ENCODE data around the gene SMARCB1. TPM values are rescaled to one million over a fixed set of nuclear protein-coding genes. Genes with fewer than 3 reads are reported as not detected.

Gene SMARCB1
- total and polyA plus RNA-seq, 7 donors: 25.0 to 85.7 (median 43.9) TPM

DNA sequence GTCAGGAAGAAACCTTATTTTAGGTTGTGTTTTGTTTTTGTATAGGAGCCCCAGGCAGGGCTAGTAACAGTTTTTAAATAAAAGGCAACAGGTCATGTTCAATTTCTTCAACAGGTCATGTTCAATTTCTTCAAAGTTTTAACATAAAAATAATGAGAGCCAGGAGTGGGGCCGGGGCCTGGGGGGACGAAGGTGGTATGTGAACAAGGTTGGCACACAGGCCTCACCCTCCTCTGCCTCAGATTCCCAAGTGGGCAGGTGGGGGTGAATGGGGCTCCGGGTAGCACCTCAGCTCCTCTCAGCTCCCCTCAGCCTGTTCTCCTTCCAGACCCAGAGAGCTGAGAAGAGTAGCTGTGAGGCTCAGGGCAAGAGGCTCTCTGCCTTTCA is 47.6 kb downstream of the SMARCB1 start:
- Histone ChIP-seq H3K27ac (no peak overlapping the region), H3K9me3 (no peaks in the 10 kb centered on the region), H3K4me1 (peaks cover 0 to 22% (median 19%) of the 10 kb centered on the region in 4 donors), H3K27me3 (no peaks in the 10 kb centered on the region), H3K4me3 (no peak overlapping the region), H3K36me3 (peaks cover 0 to 48% (median 13%) of the 10 kb centered on the region in 4 donors)
- TF ChIP-seq POLR2A (IDR thresholded peaks at IDR 0.05): no peak
- TF ChIP-seq EP300 (IDR thresholded peaks at IDR 0.05): no peak
- TF ChIP-seq, protein P1, sequence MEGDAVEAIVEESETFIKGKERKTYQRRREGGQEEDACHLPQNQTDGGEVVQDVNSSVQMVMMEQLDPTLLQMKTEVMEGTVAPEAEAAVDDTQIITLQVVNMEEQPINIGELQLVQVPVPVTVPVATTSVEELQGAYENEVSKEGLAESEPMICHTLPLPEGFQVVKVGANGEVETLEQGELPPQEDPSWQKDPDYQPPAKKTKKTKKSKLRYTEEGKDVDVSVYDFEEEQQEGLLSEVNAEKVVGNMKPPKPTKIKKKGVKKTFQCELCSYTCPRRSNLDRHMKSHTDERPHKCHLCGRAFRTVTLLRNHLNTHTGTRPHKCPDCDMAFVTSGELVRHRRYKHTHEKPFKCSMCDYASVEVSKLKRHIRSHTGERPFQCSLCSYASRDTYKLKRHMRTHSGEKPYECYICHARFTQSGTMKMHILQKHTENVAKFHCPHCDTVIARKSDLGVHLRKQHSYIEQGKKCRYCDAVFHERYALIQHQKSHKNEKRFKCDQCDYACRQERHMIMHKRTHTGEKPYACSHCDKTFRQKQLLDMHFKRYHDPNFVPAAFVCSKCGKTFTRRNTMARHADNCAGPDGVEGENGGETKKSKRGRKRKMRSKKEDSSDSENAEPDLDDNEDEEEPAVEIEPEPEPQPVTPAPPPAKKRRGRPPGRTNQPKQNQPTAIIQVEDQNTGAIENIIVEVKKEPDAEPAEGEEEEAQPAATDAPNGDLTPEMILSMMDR (IDR thresholded peaks at IDR 0.05): no peak
- TF ChIP-seq POLR2AphosphoS5 (IDR thresholded peaks at IDR 0.05): no peak
- DNase-seq: peak; percentile 59
- intact Hi-C loops (cut with DNase I): no loop called here
- WGBS, 2 donors: 96% methylated on average over 3 of the region's 3 CpGs

DNA sequence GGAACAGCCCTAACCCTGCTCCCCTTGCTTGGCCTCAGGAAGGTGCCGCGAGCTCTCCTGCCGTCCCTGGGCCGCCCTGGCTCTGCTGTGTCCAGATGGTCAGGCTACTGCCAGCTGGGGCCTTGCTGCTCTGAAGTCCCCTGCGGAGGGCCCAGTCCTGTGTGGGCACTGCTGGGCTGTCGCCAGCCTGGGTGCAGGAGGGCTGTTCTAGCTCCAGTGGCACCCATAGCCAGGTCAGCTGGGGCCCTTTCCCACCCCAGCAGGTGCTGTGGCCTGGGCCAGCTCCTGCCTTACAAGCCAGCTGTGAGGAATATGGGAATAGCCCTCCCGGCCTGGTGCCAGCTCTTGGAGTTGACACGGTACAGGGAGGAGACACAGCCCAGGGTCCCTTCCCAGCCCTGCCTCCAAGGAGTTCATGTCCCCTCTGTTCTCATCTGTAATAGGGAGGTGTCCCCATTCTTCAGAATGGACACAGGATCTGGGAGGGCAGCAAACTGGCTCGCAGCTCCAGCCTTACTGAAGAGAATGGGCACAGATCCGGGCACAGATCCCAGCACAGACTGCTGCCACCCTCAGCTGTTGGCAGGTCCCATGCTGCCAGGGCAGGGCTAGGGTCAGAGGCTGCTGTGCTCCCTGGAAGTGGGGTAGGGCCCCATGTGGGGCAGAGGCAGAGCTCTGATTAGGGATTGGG is 48.2 kb downstream of the SMARCB1 start:
- intact Hi-C loops (cut with DNase I): no loop called here
- H3K27me3 ChIP-seq: no peaks in the 10 kb centered on the region
- H3K4me1 ChIP-seq: peaks cover 0 to 26% (median 22%) of the 10 kb centered on the region in 4 donors

DNA sequence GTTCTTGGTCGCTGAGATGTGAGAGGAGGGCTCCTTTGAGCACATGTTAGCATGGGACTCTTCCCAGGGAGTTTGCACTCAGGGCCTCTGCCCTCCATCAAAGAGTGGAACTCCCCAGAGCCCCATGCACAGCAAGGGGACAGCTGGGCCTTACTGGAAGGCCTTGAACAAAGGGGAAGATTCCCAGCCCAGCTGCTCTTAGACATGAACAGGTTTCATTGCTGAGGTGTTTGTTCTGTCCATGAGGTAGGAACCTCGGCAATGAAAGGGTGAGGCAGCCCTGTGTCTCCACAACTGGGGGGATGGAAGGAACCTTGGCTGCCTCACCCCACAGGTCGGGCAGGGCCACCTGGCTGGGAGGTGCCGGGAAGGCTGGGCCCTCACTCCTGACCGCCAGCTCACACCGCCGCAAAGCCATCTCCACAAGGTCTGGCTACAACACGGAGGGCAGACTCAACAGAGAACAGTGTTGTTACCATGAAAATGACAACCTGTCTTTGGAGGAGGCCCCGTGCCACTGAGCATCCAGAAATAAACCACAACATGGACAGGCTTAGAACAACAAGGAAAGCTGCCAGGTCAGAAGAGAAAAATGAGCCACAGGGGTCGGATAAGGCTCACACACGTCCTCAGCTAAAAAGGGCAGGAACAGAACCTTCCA is 48.8 kb downstream of the SMARCB1 start:
- no peak overlapping the region for H3K27ac ChIP-seq
- no peak for TF ChIP-seq EP300 (IDR thresholded peaks at IDR 0.05)
- no peak for TF ChIP-seq POLR2AphosphoS5 (IDR thresholded peaks at IDR 0.05)
- TF ChIP-seq POLR2A (IDR thresholded peaks at IDR 0.05): no peak
- TF ChIP-seq, protein P1 (IDR thresholded peaks at IDR 0.05): no peak
- peaks cover 0 to 40% (median 13%) of the 10 kb centered on the region in 4 donors for H3K36me3 ChIP-seq
- WGBS, 2 donors: 61 to 71% methylated on average over 11 of the region's 11 CpGs
- no peaks in the 10 kb centered on the region for H3K27me3 ChIP-seq
- H3K9me3 ChIP-seq: no peaks in the 10 kb centered on the region
- intact Hi-C loops (cut with DNase I): loop anchor here (2.0 kb wide), 1 partner anchor 63 kb away; the partner anchor contains the start of gene MMP11
- H3K4me3 ChIP-seq: no peak overlapping the region
- DNase-seq: peak; percentile 39
- H3K4me1 ChIP-seq: peaks cover 0 to 26% (median 22%) of the 10 kb centered on the region in 4 donors

More for the DNA sequence above, 48.2 kb downstream of the SMARCB1 start:
- no peaks in the 10 kb centered on the region for H3K9me3 ChIP-seq
- H3K27ac ChIP-seq: no peak overlapping the region
- 92% methylated on average over 10 of the region's 10 CpGs for WGBS, 2 donors
- no peak overlapping the region for H3K4me3 ChIP-seq
- DNase-seq: peak; percentile 65
- TF ChIP-seq POLR2AphosphoS5 (IDR thresholded peaks at IDR 0.05): no peak
- TF ChIP-seq, protein P1 (IDR thresholded peaks at IDR 0.05): no peak
- no peak for TF ChIP-seq EP300 (IDR thresholded peaks at IDR 0.05)
- no peak for TF ChIP-seq POLR2A (IDR thresholded peaks at IDR 0.05)
- peaks cover 0 to 42% (median 13%) of the 10 kb centered on the region in 4 donors for H3K36me3 ChIP-seq

DNA sequence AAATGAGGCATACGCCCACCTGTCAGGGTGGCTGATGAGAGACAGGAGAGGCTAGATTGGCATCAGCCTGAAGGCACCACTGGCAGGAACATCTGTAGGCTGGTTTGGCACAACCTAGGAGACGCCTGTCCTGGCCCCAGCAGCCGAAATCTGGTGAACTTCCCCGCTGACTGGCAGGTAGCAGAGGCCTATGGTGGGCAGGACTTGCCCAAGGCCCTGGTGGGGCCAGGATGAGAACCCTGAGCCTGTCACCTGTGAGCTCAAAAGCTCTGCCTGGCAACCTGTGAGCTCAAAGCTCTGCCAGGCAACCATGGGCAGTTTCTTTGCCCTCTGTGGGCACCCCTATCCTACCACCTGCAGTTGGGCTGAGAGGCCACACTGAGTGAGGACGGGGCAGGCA is 49.5 kb downstream of the SMARCB1 start:
- Histone ChIP-seq H3K4me1 (peaks cover 0 to 26% (median 22%) of the 10 kb centered on the region in 4 donors), H3K27ac (no peak overlapping the region), H3K27me3 (no peaks in the 10 kb centered on the region), H3K36me3 (peaks cover 0 to 34% (median 13%) of the 10 kb centered on the region in 4 donors), H3K9me3 (no peaks in the 10 kb centered on the region), H3K4me3 (no peak overlapping the region)
- peak; percentile 50 for DNase-seq
- WGBS, 2 donors: 72 to 76% methylated on average over 5 of the region's 5 CpGs
- intact Hi-C loops (cut with DNase I): loop anchor here (2.0 kb wide), 1 partner anchor 63 kb away; the partner anchor contains the start of gene MMP11
- TF ChIP-seq, protein P1 (IDR thresholded peaks at IDR 0.05): no peak
- TF ChIP-seq EP300 (IDR thresholded peaks at IDR 0.05): no peak
- no peak for TF ChIP-seq POLR2AphosphoS5 (IDR thresholded peaks at IDR 0.05)
- no peak for TF ChIP-seq POLR2A (IDR thresholded peaks at IDR 0.05)

Measured in sigmoid colon (tissue), 7 donors.